ENCODE measurements around the gene CRX. TPM values are rescaled to one million over a fixed set of nuclear protein-coding genes. Genes with fewer than 3 reads are reported as not detected.

CRX gene
- total and polyA plus RNA-seq, 2 of the 13 experiments (the other 11 are each of a cell fraction or from before 2014, with no cell fraction given) = not detected

DNA sequence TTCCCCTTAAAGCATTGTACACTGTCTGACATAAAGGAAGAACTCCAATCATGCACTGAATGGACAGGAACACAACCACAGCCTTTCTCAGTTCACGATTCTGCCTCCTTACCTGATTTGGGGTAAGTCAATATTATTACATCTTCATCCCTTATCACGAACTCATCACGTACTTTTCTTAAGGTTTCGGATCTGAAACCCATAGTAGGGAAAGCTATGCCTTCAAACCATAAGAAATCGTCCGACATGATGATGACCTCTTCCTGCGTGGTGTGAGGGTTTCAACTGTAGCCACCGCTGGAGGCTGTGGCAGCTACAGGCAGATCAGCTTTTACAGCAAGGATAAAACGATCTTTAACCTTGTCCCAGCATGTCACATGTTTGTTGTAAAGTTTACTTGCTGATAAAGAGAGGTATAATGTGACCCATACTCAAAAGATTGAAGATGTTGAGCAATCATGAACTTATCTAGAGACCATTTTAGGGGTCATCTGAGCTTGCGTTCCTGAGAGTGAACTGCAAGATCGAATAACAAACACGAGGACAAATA, 64.3 kb downstream of the CRX start, which contains the start of gene SULT2A1 (continued):
- TF ChIP-seq ZNF282 (IDR thresholded peaks at IDR 0.05; ENCODE audit: partially characterized antibody) (no peak), MTA1 (CRISPR knock-in tag; IDR thresholded peaks at IDR 0.05; ENCODE audit: borderline replicate concordance) (no peak), ZNF343 (CRISPR knock-in tag; IDR thresholded peaks at IDR 0.05) (no peak), ZNF75D (CRISPR knock-in tag; IDR thresholded peaks at IDR 0.05; ENCODE audit: borderline replicate concordance) (no peak), ZFY (CRISPR knock-in tag; IDR thresholded peaks at IDR 0.05) (no peak), BORCS8-MEF2B (CRISPR knock-in tag; IDR thresholded peaks at IDR 0.05) (0 out of 2 replicates have a peak, but pooled peaks have one; percentile 57), SMAD9 (CRISPR knock-in tag; IDR thresholded peaks at IDR 0.05) (no peak), U2AF2 (IDR thresholded peaks at IDR 0.05; ENCODE audit: low read depth, low read length) (no peak), NR2C2 (CRISPR knock-in tag; IDR thresholded peaks at IDR 0.05; ENCODE audit: borderline replicate concordance) (peak; percentile 87), XRCC5 (optimal IDR thresholded peaks at IDR 0.05; ENCODE audit: low read length) (peak; percentile 41), RXRB (CRISPR knock-in tag; IDR thresholded peaks at IDR 0.05; ENCODE audit: borderline replicate concordance) (peak; percentile 95), SMAD3 (CRISPR knock-in tag; IDR thresholded peaks at IDR 0.05) (0 out of 2 replicates have a peak, but pooled peaks have one; percentile 36), ATF7 (IDR thresholded peaks at IDR 0.05) (no peak), ATF7 (CRISPR knock-in tag; IDR thresholded peaks at IDR 0.05) (no peak), REPIN1 (CRISPR knock-in tag; IDR thresholded peaks at IDR 0.05; ENCODE audit: borderline replicate concordance, low read depth) (peak; percentile 97), CHCHD3 (CRISPR knock-in tag; IDR thresholded peaks at IDR 0.05) (no peak), HNRNPLL (IDR thresholded peaks at IDR 0.05; ENCODE audit: low read depth, low read length, poor library complexity, severe bottlenecking) (no peak), HOXD1 (CRISPR knock-in tag; IDR thresholded peaks at IDR 0.05) (no peak), CBX5 (CRISPR knock-in tag; IDR thresholded peaks at IDR 0.05; ENCODE audit: borderline replicate concordance) (peak; percentile 44; the same call in 1 of the 2 replicates), MTF1 (CRISPR knock-in tag; IDR thresholded peaks at IDR 0.05) (no peak)
- TF ChIP-seq, protein P1, sequence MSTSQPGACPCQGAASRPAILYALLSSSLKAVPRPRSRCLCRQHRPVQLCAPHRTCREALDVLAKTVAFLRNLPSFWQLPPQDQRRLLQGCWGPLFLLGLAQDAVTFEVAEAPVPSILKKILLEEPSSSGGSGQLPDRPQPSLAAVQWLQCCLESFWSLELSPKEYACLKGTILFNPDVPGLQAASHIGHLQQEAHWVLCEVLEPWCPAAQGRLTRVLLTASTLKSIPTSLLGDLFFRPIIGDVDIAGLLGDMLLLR (CRISPR knock-in tag; IDR thresholded peaks at IDR 0.05) = no peak
- TF ChIP-seq, protein P2, sequence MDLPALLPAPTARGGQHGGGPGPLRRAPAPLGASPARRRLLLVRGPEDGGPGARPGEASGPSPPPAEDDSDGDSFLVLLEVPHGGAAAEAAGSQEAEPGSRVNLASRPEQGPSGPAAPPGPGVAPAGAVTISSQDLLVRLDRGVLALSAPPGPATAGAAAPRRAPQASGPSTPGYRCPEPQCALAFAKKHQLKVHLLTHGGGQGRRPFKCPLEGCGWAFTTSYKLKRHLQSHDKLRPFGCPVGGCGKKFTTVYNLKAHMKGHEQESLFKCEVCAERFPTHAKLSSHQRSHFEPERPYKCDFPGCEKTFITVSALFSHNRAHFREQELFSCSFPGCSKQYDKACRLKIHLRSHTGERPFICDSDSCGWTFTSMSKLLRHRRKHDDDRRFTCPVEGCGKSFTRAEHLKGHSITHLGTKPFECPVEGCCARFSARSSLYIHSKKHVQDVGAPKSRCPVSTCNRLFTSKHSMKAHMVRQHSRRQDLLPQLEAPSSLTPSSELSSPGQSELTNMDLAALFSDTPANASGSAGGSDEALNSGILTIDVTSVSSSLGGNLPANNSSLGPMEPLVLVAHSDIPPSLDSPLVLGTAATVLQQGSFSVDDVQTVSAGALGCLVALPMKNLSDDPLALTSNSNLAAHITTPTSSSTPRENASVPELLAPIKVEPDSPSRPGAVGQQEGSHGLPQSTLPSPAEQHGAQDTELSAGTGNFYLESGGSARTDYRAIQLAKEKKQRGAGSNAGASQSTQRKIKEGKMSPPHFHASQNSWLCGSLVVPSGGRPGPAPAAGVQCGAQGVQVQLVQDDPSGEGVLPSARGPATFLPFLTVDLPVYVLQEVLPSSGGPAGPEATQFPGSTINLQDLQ (CRISPR knock-in tag; IDR thresholded peaks at IDR 0.05) = no peak
- TF ChIP-seq, protein P3, sequence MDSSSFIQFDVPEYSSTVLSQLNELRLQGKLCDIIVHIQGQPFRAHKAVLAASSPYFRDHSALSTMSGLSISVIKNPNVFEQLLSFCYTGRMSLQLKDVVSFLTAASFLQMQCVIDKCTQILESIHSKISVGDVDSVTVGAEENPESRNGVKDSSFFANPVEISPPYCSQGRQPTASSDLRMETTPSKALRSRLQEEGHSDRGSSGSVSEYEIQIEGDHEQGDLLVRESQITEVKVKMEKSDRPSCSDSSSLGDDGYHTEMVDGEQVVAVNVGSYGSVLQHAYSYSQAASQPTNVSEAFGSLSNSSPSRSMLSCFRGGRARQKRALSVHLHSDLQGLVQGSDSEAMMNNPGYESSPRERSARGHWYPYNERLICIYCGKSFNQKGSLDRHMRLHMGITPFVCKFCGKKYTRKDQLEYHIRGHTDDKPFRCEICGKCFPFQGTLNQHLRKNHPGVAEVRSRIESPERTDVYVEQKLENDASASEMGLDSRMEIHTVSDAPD (CRISPR knock-in tag; IDR thresholded peaks at IDR 0.05) = peak; percentile 84; the same call in 1 of the 2 replicates
- TF ChIP-seq, protein P4, sequence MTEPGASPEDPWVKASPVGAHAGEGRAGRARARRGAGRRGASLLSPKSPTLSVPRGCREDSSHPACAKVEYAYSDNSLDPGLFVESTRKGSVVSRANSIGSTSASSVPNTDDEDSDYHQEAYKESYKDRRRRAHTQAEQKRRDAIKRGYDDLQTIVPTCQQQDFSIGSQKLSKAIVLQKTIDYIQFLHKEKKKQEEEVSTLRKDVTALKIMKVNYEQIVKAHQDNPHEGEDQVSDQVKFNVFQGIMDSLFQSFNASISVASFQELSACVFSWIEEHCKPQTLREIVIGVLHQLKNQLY (CRISPR knock-in tag; IDR thresholded peaks at IDR 0.05) = peak; percentile 87
- TF ChIP-seq, protein P5, sequence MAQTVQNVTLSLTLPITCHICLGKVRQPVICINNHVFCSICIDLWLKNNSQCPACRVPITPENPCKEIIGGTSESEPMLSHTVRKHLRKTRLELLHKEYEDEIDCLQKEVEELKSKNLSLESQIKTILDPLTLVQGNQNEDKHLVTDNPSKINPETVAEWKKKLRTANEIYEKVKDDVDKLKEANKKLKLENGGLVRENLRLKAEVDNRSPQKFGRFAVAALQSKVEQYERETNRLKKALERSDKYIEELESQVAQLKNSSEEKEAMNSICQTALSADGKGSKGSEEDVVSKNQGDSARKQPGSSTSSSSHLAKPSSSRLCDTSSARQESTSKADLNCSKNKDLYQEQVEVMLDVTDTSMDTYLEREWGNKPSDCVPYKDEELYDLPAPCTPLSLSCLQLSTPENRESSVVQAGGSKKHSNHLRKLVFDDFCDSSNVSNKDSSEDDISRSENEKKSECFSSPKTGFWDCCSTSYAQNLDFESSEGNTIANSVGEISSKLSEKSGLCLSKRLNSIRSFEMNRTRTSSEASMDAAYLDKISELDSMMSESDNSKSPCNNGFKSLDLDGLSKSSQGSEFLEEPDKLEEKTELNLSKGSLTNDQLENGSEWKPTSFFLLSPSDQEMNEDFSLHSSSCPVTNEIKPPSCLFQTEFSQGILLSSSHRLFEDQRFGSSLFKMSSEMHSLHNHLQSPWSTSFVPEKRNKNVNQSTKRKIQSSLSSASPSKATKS (CRISPR knock-in tag; IDR thresholded peaks at IDR 0.05) = no peak

Data from HepG2 (cell line).